ENCODE results near the gene FNDC5.
"Not testable (repeated sequence)": the region's sequence is repeated elsewhere in the genome, so short reads cannot be mapped to it uniquely, and the experiment has no call there.

Gene FNDC5

GRCh38 chr1:32870615-32871363, at the start of gene FNDC5:
Gene FNDC5 (minus strand): TSS chr1:32870912.
- no peak for DNase-seq

GRCh38 chr1:32919811-32920733, 49.4 kb upstream of the FNDC5 start:
- DNase-seq: no peak

DNA sequence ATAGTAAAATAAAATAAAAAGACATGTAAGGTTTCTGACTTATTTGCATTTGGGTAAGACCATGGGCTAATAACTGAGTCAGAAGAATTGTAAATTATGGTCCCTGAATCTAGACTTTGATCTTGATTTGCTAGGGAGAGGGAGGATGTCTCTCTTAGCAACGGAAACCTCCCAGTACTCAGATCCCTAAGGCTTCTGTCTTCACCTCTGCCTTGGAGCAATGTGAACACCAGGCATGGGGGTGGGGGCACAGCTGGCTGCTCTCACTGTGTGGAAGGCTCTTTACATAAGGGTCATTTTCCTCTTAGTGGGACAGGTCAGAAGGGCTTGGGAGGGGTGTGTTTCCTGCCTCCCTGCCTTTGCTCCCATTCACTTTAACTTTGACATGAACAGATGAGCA, 47.5 kb upstream of the FNDC5 start:
- no peak for DNase-seq

GRCh38 chr1:32917521-32917920, 46.8 kb upstream of the FNDC5 start:
- no peak for DNase-seq

DNA sequence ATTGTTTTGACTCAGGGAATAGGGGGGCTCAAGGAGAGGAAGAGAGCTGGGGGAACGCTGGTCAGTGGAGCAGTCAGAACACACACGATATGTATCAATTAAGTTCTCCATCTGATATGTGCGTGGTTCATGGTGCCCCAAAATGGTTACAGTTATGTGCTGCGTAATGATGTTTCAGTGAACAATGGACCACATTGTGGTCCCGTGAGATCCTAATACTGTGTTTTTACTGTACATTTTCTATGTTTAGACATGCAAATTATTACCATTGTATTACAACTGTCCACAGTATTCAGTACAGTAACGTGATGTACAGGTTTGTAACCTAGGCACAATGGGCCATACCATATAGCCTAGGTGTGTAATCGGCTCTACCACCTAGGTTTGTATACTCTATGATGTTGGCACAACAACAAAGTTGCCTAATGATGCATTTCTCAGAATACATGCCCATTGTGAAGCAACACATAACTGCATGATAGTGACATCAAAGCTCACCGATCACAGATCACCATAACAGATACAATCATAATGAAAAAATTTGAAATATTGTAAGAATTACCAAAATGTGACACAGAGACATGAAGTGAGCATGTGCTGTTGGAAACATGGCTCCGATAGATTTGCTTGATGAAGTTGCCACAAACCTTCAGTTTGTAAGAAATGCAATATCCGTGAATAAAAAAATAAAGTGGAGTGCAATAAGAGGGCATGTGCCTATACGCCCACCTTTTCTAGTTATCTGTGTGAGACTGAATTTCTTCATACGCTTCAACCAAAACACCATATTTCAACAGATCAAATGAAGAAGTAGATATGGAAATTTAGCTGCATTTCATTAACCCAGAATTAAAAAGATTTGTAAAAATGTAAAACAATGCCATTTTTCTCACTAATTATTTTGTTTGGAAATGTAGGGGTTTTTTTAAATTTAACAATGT, 45.3 kb upstream of the FNDC5 start:
- DNase-seq: no peak

DNA sequence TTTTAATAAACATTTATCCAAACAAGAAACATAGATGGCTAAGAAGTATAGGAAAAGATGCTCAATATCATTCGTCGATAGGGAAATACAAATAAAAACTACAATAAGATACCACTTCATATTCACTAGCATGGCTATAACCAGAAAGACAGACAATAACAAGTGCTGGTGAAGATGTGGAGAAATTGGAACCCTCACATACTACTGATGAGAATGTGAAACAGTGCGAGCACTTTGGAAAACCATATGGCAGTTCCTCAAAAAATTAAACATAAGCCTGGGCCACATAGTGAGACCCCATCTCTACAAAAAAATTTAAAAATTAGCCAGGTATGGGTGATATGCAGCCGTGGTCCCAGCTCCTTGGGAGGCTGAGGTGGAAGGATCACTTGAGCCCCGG, 39.6 kb upstream of the FNDC5 start:
- DNase-seq: no peak

- DNase-seq: no peak
These were observed 36.7 kb upstream of the FNDC5 start for GRCh38 chr1:32907435-32907834.

DNA sequence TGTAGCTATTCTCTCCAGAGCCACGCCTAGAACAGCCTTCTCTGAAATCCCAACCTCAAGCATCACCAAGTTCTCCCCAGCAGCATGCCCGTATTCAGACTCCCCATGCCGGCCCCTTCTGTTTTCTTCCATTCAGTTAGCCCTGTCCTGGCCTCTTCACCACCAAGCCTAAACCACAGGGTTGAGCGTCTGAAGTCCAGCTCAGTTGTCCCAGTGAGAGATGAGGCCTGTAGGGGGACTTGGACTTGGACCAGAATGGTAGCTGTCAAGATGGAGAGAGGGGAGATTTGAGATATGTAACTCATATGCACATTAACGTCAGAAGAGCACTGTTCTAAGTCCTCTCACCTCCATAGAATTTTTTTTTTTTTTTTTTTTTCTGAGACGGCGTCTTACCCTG, 35.9 kb upstream of the FNDC5 start:
- DNase-seq: no peak

DNA sequence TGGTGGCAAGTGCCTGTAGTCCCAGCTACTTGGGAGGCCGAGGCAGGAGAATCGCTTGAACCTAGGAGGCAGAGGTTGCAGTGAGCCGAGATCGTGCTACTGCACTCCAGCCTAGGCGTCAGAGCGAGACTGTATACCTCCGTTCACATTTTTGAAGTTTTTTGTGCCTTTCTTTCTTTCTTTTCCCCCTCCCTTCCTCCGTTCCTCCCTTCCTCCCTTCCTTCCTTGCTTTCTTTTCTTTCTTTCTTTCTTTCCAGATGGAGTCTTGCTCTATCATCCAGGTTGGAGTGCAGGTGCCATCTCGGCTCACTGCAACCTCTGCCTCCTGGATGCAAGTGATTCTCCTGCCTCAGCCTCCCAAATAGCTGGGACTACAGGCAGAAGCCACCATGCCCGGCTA, 34.9 kb upstream of the FNDC5 start:
- DNase-seq: not testable (repeated sequence)

GRCh38 chr1:32904797-32905196, 34.1 kb upstream of the FNDC5 start:
- no peak for DNase-seq

GRCh38 chr1:32903991-32904785, 33.5 kb upstream of the FNDC5 start:
- DNase-seq: no peak

DNA sequence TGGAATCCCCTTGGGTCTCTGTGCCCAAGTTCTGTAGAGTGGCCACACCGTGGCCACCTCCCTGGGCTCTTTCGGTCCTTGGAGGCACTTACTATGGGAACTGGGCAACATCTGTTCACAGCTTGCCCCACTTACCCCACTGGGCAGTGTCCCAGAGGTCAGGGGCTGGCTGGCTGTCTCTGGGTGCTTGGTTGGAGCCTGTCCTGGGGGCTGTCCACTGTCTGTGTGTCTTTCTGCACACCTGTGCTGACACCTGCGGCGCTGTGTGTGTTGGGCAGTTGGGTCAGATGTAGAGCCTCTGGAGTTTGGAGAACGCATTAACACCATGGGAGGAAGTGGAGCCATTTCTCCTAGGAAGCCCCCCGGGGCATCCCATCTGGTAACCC, 31.8 kb upstream of the FNDC5 start:
- no peak for DNase-seq

GRCh38 chr1:32901823-32902534, 31.3 kb upstream of the FNDC5 start:
- DNase-seq: no peak

GRCh38 chr1:32900956-32901822, 30.5 kb upstream of the FNDC5 start, which contains the start of gene TMEM54:
Gene TMEM54 (minus strand): TSS chr1:32901389. CDS start chr1:32901238, 151 bp downstream.
- DNase-seq: no peak

GRCh38 chr1:32900371-32900955, 29.8 kb upstream of the FNDC5 start:
- DNase-seq: no peak

DNA sequence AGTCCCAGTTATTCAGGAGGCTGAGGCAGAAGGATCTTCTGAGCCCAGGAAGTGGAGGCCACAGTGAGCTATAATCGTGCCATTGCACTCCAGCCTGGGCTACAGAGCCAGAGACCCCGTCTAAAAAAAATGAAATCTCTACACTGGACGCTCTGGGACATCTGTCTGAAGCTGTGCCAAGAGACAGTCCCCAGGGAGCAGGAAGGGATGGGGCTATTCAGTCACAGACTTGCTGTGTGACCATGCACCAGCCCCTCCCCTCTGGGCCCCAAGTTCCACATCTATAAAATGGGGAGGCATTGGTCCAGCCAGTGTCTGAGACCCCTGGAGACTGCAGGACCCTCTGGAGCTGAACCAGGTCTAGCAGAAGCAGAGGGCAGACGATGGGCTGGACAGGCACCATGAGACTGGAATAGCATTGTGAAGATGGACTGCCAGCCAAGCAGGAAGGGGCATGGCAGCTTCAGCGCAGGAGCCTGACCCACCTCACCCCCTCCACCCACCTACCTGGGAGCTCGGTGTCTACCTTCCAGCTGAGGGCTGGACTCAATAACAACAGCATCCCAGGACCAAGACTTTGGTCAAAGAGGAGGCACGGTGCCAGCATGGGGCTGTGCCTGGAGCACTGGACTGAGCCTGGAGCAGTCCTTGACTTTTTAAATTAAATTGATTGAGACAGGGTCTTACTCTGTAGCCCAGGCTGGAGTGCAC, 29.0 kb upstream of the FNDC5 start:
- no peak for DNase-seq

DNA sequence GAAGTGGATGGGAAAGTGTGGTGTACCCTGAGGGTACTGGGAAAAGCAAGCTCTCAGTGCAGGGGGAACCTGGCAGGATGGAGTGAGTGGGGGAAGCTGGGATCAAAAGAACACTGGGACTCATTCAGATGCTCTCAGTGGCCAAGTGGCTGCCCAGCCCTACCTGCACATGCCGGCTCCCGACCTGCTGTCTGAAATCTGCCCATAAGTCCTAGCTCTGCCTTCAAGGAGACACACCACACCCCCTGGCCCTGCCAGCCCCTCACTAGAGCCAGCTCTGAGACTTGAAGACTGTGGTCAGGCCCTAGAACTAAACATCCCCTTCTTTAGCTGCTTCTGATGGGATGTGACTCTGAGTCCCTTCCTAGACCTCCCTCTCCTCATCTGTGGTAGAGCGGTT, 28.2 kb upstream of the FNDC5 start:
- DNase-seq: no peak

GRCh38 chr1:32898056-32898455, 27.3 kb upstream of the FNDC5 start:
- no peak for DNase-seq

All from activated CD8-positive, alpha-beta memory T cell treated with anti-CD3 and anti-CD28 coated beads, Interleukin-2, amount 50 U/mL, for 48 hours (primary cell).